ENCODE results near the gene TECPR1.

Gene TECPR1

GRCh38 chr7:98286701-98287485 is 34.9 kb upstream of the TECPR1 start:
- no peak for TF ChIP-seq CTCF (IDR thresholded peaks at IDR 0.05; ENCODE audit: insufficient read depth, missing control alignments)
- no peak for DNase-seq (ENCODE audit: insufficient read length, low spot score)
- FAIRE-seq, result no peak

DNA sequence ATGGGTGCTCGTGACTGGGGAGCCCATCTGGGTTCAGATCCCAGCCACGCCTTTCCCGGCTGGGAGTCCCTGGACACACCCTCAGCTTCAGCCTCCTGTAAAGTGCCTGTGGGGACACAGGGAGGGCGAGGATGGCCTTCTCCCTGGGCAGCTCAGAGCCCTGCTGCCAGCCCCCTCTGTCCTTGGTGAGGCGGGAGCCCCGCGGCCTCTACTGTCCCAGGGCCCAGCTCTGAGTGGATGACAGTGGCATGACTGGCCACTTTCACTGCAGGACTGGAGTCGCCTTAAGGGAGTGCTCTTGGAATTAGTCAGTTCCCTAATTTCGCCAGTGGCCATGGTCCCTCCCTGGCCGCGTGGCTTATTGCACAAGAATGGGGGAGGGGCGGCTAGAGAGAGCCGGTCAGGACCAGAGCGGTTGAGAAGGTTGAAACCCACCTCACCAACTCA is 34.1 kb upstream of the TECPR1 start:
- DNase-seq (ENCODE audit: insufficient read length, low spot score) (no peak), FAIRE-seq (no peak)
- no peak for TF ChIP-seq CTCF (IDR thresholded peaks at IDR 0.05; ENCODE audit: insufficient read depth, missing control alignments)

GRCh38 chr7:98285157-98286092 is 33.4 kb upstream of the TECPR1 start:
- FAIRE-seq (no peak), DNase-seq (ENCODE audit: insufficient read length, low spot score) (no peak)
- TF ChIP-seq CTCF (IDR thresholded peaks at IDR 0.05; ENCODE audit: insufficient read depth, missing control alignments), result no peak

DNA sequence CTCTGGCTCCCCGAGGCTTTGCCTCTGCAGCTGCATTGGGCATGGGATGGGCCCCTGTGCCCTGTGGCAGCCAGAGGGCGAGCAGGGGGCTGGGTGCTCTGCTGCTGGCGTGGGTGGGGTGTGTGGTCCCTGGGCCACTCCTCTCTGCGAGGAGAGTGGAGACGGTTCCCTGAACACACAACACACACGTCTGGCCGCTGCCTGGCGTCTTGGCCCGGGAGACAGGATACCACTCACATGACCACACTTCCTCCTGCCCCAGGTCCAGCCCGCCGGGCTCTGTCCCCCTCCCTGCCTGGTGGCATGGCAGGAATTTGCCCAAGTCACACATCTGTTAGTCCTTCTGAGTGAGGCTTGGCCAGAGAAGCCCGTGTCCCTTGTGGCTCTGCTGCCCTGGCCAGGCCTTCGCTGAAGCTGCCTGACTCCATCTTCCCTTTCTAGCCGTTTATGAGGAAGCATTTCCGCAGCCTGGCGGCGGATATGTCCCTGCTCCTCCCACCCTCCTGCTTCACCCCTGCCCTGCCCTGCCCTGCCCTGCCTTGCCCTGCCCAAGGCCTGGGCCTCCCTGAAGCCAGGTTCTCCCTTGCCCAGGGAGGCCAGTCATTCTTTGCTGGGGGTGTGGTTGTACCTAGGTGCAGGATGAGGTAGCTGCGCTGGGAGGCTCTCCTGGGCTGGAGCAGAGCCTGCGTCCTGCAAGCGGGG is 32.5 kb upstream of the TECPR1 start:
- no peak for DNase-seq (ENCODE audit: insufficient read length, low spot score)
- no peak for TF ChIP-seq CTCF (IDR thresholded peaks at IDR 0.05; ENCODE audit: insufficient read depth, missing control alignments)
- no peak for FAIRE-seq

- TF ChIP-seq CTCF (IDR thresholded peaks at IDR 0.05; ENCODE audit: insufficient read depth, missing control alignments), result no peak
- DNase-seq (ENCODE audit: insufficient read length, low spot score) (no peak), FAIRE-seq (no peak)
These were observed 31.8 kb upstream of the TECPR1 start for GRCh38 chr7:98283887-98284222.

DNA sequence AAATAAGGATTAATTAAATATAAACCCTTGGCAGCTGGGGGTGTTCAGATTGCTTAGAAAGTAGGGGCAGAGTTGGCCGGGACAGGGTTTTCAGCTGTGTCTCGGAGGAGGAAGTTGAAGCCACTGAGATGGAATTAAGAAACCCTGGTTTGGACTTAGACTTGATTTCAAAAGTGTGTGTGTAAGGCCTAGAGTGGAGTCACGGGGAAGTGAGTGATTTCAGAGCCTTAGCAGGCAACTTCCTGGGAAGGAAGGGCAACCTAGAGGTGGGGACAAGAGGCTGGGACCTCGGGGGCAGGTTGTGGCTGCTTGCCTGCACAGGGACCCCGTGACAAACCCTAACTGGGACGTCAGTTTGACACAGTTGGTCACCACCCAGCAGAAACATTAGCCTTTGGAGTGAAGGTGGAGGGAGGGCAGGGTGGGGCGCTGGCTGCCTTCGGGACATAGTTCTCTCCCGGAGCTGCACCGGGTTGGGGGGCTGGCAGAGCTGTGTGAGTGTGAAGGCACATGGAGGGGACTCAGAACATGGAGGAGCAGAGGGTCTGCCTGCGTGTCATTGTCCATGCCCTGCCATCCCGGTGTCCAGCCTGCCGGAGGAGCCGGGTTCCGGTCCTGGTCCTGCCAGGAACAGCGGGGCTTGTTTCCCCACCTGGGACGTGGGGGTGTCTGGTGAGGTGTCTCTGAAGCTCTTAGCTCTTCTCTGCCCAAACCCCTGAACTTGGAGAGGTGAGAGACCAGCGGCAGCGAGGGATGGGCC is 31.3 kb upstream of the TECPR1 start:
- no peak for TF ChIP-seq CTCF (IDR thresholded peaks at IDR 0.05; ENCODE audit: insufficient read depth, missing control alignments)
- no peak for DNase-seq (ENCODE audit: insufficient read length, low spot score)
- FAIRE-seq, result no peak

Measured in D721Med (cell line).